ENCODE measurements around the gene HIPK3. TPM values are rescaled to one million over a fixed set of nuclear protein-coding genes. Genes with fewer than 3 reads are reported as not detected.

HIPK3 gene
- total and polyA plus RNA-seq, 2 donors (not counting 3 experiments of a cell fraction or from before 2014, with no cell fraction given) = 13.3 to 36.1 TPM

DNA sequence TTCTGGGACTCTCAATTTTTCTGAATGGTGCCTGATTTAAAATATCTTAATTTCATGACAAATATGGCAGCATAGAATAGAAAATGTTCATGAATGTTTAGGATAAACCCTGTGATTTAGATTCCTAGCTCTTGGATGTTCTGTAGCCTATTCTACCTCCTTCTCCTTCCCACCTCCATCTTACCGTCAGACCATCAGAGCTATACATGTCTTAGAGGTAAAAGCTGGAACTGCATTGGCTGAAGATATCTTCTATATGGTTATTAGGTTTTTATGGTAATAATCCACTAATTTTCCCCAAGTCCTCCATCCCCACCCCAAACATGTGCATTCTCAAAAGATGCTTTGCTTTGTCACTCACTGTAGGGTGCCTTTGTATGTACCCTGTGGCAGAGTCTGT is 49.0 kb upstream of the HIPK3 start:
- no TSS peak for BruUV-seq (replicated peaks)
- Histone ChIP-seq H3K27me3 (ENCODE audit: control insufficient read depth in 2 of 2, insufficient read depth in 2 of 2, low read length in 2 of 2) (no peaks in the 10 kb centered on the region), H3K4me3 (replicated peaks in 1 of 3; ENCODE audit: insufficient read depth in 1 of 3, low read depth in 1 of 3, low read length in 3 of 3) (no peak overlapping the region), H3K79me2 (ENCODE audit: control insufficient read depth, insufficient read depth, low read length) (no peaks in the 10 kb centered on the region), H3K27ac (ENCODE audit: insufficient read depth, low read depth, low read length) (no peak overlapping the region), H2AFZ (ENCODE audit: low read depth, low read length) (no peak overlapping the region), H3K9me1 (replicated peaks; ENCODE audit: control insufficient read depth, extremely low read depth, insufficient read depth, low read length) (no peaks in the 10 kb centered on the region), H3K9ac (replicated peaks; ENCODE audit: extremely low read depth, insufficient read depth, low read length) (no peak overlapping the region), H3K4me1 (ENCODE audit: control insufficient read depth, extremely low read depth, insufficient read depth, low read length) (no peaks in the 10 kb centered on the region), H3K36me3 (ENCODE audit: control insufficient read depth in 2 of 2, extremely low read depth in 1 of 2, insufficient read depth in 2 of 2, low read length in 2 of 2) (no peaks in the 10 kb centered on the region), H3K4me2 (ENCODE audit: insufficient read depth, low read length) (no peak overlapping the region), H3K9me3 (replicated peaks; ENCODE audit: control insufficient read depth, insufficient read depth, low read length) (no peaks in the 10 kb centered on the region), H4K20me1 (replicated peaks; ENCODE audit: control insufficient read depth, extremely low read depth, insufficient read depth, low read length) (no peaks in the 10 kb centered on the region)
- ChIA-PET CTCF (interaction anchor here (1.1 to 1.2 kb wide), 2 partner anchors 21 to 23 kb away, joined by 3 read pairs; no protein-coding TSS in a partner anchor), POLR2A (no interaction called here)
- DNase-seq (ENCODE audit: low read depth, low spot score) (no peak), FAIRE-seq (no peak)
- dilution Hi-C loops (cut with MboI; ENCODE audit: extremely low pct_ligation_motif_present, low sequenced_read_pairs) = no loop called here
- no peak for TF ChIP-seq JUN (IDR thresholded peaks at IDR 0.05; ENCODE audit: borderline replicate concordance, insufficient read depth, insufficient read length, low read depth)
- TF ChIP-seq CTCF (IDR thresholded peaks at IDR 0.05; ENCODE audit: extremely low read depth in 1 of 2, insufficient read depth in 1 of 2, low read depth in 1 of 2, low read length in 2 of 2) = no peak
- no peak for TF ChIP-seq EZH2 (IDR thresholded peaks at IDR 0.05; ENCODE audit: borderline replicate concordance, low read depth, low read length, severe bottlenecking)
- no peak for TF ChIP-seq POLR2A (IDR thresholded peaks at IDR 0.05; ENCODE audit: low read depth, low read length)
- TF ChIP-seq GATA2 (IDR thresholded peaks at IDR 0.05; ENCODE audit: insufficient read depth, insufficient read length, low read depth, low read length) = no peak
- no peak for TF ChIP-seq FOS (IDR thresholded peaks at IDR 0.05; ENCODE audit: borderline replicate concordance, insufficient read depth, low read length)
- no peak for TF ChIP-seq MYC (IDR thresholded peaks at IDR 0.05; ENCODE audit: low read depth, low read length)
- no peak for TF ChIP-seq MAX (IDR thresholded peaks at IDR 0.05; ENCODE audit: insufficient read depth, insufficient read length)
- no peak for TF ChIP-seq POLR2AphosphoS5 (IDR thresholded peaks at IDR 0.05; ENCODE audit: insufficient read depth, low read depth, low read length)
- intact Hi-C loops (cut with micrococcal nuclease) = no loop called here
